GM23248 (cell line): ENCODE data around the gene PDE4B. TPM values are rescaled to one million over a fixed set of nuclear protein-coding genes. Genes with fewer than 3 reads are reported as not detected.

Experiments
- DNase-seq: peaks from one replicate; pipeline ENCODE4 v3.0.0-alpha.2; 2015
- H2AFZ ChIP-seq: fragments of 200-600 bp; sonication (generic); 2 replicates; pipeline ENCODE4 v1.6.1; 2016; ENCODE audit warnings: antibody characterized with exemption
- H3F3A ChIP-seq: fragments of 200-600 bp; sonication (generic); 2 replicates; pipeline ENCODE4 v1.6.1; 2016; ENCODE audit warnings: mild to moderate bottlenecking, antibody characterized with exemption, mixed run types; ENCODE audit not compliant: insufficient read depth
- H3K27ac ChIP-seq: fragments of 200-600 bp; sonication (generic); 2 replicates; pipeline ENCODE4 v1.5.1; 2016; ENCODE audit warnings: mild to moderate bottlenecking
- H3K27me3 ChIP-seq: fragments of 200-600 bp; sonication (generic); replicated peaks from 2 replicates; pipeline ENCODE4 v1.6.1; 2016; ENCODE audit warnings: mild to moderate bottlenecking; ENCODE audit not compliant: insufficient read depth
- H3K36me3 ChIP-seq: fragments of 200-600 bp; sonication (generic); 2 replicates; pipeline ENCODE4 v1.6.1; 2016; ENCODE audit warnings: low read depth, mild to moderate bottlenecking
- H3K4me1 ChIP-seq: fragments of 200-600 bp; sonication (generic); 2 replicates; pipeline ENCODE4 v1.6.1; 2016; ENCODE audit warnings: mild to moderate bottlenecking; ENCODE audit not compliant: insufficient read depth
- H3K4me2 ChIP-seq: fragments of 200-600 bp; sonication (generic); one replicate; pipeline ENCODE4 v1.6.1; 2016; ENCODE audit warnings: mild to moderate bottlenecking; ENCODE audit not compliant: unreplicated experiment
- H3K4me3 ChIP-seq: fragments of 200-600 bp; sonication (generic); 2 replicates; pipeline ENCODE4 v1.5.1; 2016; ENCODE audit warnings: mild to moderate bottlenecking
- H3K79me2 ChIP-seq: fragments of 200-600 bp; sonication (generic); 2 replicates; pipeline ENCODE4 v1.6.1; 2016; ENCODE audit warnings: mild to moderate bottlenecking; ENCODE audit not compliant: insufficient read depth
- H3K9ac ChIP-seq: fragments of 200-600 bp; sonication (generic); 2 replicates; pipeline ENCODE4 v1.6.1; 2016; ENCODE audit warnings: mild to moderate bottlenecking
- H3K9me2 ChIP-seq: fragments of 200-600 bp; sonication (generic); 2 replicates; pipeline ENCODE4 v1.6.1; 2016; ENCODE audit warnings: mixed run types, mild to moderate bottlenecking, moderate library complexity; ENCODE audit not compliant: insufficient read depth
- H3K9me3 ChIP-seq: fragments of 200-600 bp; sonication (generic); one replicate; pipeline ENCODE4 v1.6.1; 2017; ENCODE audit warnings: low read depth
- H4K20me1 ChIP-seq: fragments of 200-600 bp; sonication (generic); 2 replicates; pipeline ENCODE4 v1.6.0; 2016; ENCODE audit not compliant: insufficient read depth
- EZH2 ChIP-seq: fragments of 200-600 bp; sonication (generic); IDR thresholded peaks from 2 replicates; pipeline ENCODE4 v1.6.1; 2018; ENCODE audit warnings: antibody characterized with exemption, mild to moderate bottlenecking; ENCODE audit not compliant: insufficient read depth, poor library complexity, severe bottlenecking
- EZH2phosphoT487 ChIP-seq: fragments of 200-600 bp; sonication (generic); IDR thresholded peaks from 2 replicates; pipeline ENCODE4 v1.6.1; 2018; ENCODE audit warnings: antibody characterized with exemption, moderate library complexity, mild to moderate bottlenecking, low read depth; ENCODE audit not compliant: insufficient read depth
- WGBS, 2 experiments: methylation state at CpG; one replicate each; pipeline ENCODE4 v1.1.6; 2015 to 2017; ENCODE audit warnings: low lambda C conversion rate in 2 of 2, low coverage in 1 of 2; ENCODE audit errors: missing lambda C conversion rate in 2 of 2; 5-methylcytosine and 5-hydroxymethylcytosine counted together
- in situ Hi-C: fragments of 300-500 bp; cut with MboI; formaldehyde crosslinking; loops from 2 replicates; pipeline ENCODE4 v1.15.0; 2020
- polyA plus RNA-seq: library from polyadenylated mRNA; unstranded; fragments of >200 nt; fragmentation: Nextera tagmentation; extraction: Ambion mirVana; gene quantifications from 2 replicates; pipeline ENCODE4 v1.2.1, GENCODE V29; 2016
- total RNA-seq: library from RNA; depleted of rRNA; stranded (reverse); fragments of >200 nt; shearing (Covaris generic); gene quantifications from 2 replicates; pipeline ENCODE4 v1.2.3, GENCODE V29; 2014

Gene PDE4B
- total and polyA plus RNA-seq, 2 experiments from 2014 or later: 19.9 to 36.2 TPM

DNA sequence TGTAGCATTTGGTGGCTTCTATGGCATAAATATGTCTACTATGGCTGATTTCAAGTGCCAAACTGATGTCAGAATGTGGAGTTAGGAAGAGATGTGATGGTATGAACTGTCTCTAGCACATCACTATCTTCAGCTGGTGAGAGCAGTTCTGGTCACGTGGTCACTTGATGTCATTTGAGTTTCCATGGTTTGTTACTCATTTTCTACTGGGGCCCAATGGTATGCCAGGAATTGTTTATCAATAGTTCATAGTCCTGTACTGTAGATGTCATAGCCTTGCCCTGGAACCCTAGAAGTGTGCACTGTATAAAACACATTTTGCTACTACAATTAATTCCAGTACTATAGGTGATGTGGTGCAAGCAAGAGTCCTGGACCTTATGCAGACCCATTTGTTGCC, 153.7 kb downstream of the PDE4B start:
- no peaks in the 10 kb centered on the region for H3K27me3 ChIP-seq
- H3K36me3 ChIP-seq: no peaks in the 10 kb centered on the region
- no peaks in the 10 kb centered on the region for H3K79me2 ChIP-seq
- no peak overlapping the region for H3K4me2 ChIP-seq
- no peaks in the 10 kb centered on the region for H4K20me1 ChIP-seq
- H3F3A ChIP-seq: peaks cover 4% of the 10 kb centered on the region; the same call in 1 of the 2 replicates
- DNase-seq: peak; percentile 1
- no peak for TF ChIP-seq EZH2phosphoT487
- TF ChIP-seq EZH2: no peak
- 14 to 33% methylated on average over 1 of the region's 1 CpG for WGBS, 2 experiments
- H3K9me3 ChIP-seq: no peaks in the 10 kb centered on the region
- no peak overlapping the region for H3K9ac ChIP-seq
- peaks cover 13% of the 10 kb centered on the region for H3K4me1 ChIP-seq
- H3K9me2 ChIP-seq: no peaks in the 10 kb centered on the region
- no peak overlapping the region for H3K4me3 ChIP-seq
- H3K27ac ChIP-seq: no peak overlapping the region
- in situ Hi-C loops: loop anchor here (10.0 to 25.0 kb wide), 2 partner anchors 232 to 709 kb away; no protein-coding TSS in a partner anchor
- no peak overlapping the region for H2AFZ ChIP-seq

DNA sequence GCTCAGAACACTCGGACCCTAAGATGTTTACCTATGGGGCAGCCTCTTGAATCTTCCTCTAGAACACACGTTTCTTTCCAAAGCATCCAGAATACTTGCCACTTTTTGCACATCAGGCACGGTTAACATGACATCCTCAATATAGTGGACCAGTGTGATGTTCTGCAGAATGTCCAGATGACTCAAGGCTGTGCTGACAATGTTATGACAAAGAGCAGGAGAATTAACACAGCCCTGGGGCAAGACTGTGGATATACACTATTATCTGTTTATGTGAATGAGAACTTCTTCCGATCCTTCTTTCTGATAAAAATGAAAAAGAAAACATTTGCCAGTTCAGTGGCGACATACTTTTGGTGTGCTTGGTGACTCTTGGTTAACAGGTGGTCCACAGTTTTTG, 154.3 kb downstream of the PDE4B start:
- 66% methylated on average over 5 of the region's 5 CpGs for WGBS, 2 experiments
- no peaks in the 10 kb centered on the region for H3K36me3 ChIP-seq
- DNase-seq: peak; percentile 66

GRCh38 chr1:65948609-65949229, 156.0 kb downstream of the PDE4B start:
- Histone ChIP-seq H3K27ac (no peak overlapping the region), H3K9ac (no peak overlapping the region), H2AFZ (no peak overlapping the region), H3K79me2 (no peaks in the 10 kb centered on the region), H3K27me3 (no peaks in the 10 kb centered on the region), H3K9me2 (no peaks in the 10 kb centered on the region), H3K9me3 (no peaks in the 10 kb centered on the region), H4K20me1 (no peaks in the 10 kb centered on the region), H3K36me3 (no peaks in the 10 kb centered on the region), H3K4me3 (no peak overlapping the region), H3K4me1 (peaks cover 26% of the 10 kb centered on the region), H3F3A (peaks cover 4% of the 10 kb centered on the region; the same call in 1 of the 2 replicates), H3K4me2 (no peak overlapping the region)
- 58 to 59% methylated on average over 7 of the region's 7 CpGs for WGBS, 2 experiments
- in situ Hi-C loops: loop anchor here (10.0 to 25.0 kb wide), 2 partner anchors 234 to 711 kb away; no protein-coding TSS in a partner anchor
- TF ChIP-seq EZH2phosphoT487 (no peak), EZH2 (no peak)
- DNase-seq: peak; percentile 79

More for the DNA sequence above, 154.3 kb downstream of the PDE4B start:
- Histone ChIP-seq H3K9me3 (no peaks in the 10 kb centered on the region), H2AFZ (no peak overlapping the region), H3K4me2 (peak overlapping the region; percentile 64), H4K20me1 (no peaks in the 10 kb centered on the region), H3K27ac (no peak overlapping the region), H3K4me1 (peaks cover 13% of the 10 kb centered on the region), H3K4me3 (no peak overlapping the region), H3F3A (peaks cover 4% of the 10 kb centered on the region; the same call in 1 of the 2 replicates), H3K27me3 (no peaks in the 10 kb centered on the region), H3K79me2 (no peaks in the 10 kb centered on the region), H3K9ac (no peak overlapping the region), H3K9me2 (no peaks in the 10 kb centered on the region)
- in situ Hi-C loops: loop anchor here (10.0 to 25.0 kb wide), 2 partner anchors 232 to 710 kb away; no protein-coding TSS in a partner anchor
- no peak for TF ChIP-seq EZH2phosphoT487
- no peak for TF ChIP-seq EZH2

DNA sequence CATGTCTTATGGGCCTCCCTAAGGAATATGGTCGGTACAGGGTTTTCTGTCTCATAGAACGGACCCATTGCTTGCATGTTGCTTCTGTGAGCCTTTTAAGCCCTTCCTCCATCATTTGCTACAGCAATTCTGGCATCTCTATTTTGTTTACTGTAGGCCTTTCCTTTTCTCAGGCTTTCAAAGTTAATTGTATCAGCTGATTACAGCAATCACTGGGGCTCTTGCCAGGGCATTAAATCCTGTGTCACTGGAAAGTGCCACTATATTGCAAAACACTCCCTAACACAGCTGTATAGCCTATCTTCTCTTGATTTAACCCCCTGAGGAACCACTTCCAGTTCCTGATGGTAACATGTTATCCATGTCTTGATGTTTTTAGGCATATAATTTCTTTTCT, 156.5 kb downstream of the PDE4B start:
- Histone ChIP-seq H3K9me3 (no peaks in the 10 kb centered on the region), H3K9me2 (no peaks in the 10 kb centered on the region), H2AFZ (no peak overlapping the region), H4K20me1 (no peaks in the 10 kb centered on the region), H3K79me2 (no peaks in the 10 kb centered on the region), H3K4me2 (no peak overlapping the region), H3K4me1 (peaks cover 26% of the 10 kb centered on the region), H3K27ac (no peak overlapping the region), H3K27me3 (no peaks in the 10 kb centered on the region), H3F3A (peaks cover 4% of the 10 kb centered on the region; the same call in 1 of the 2 replicates), H3K36me3 (no peaks in the 10 kb centered on the region), H3K4me3 (no peak overlapping the region), H3K9ac (no peak overlapping the region)
- in situ Hi-C loops: loop anchor here (10.0 to 25.0 kb wide), 2 partner anchors 234 to 712 kb away; no protein-coding TSS in a partner anchor
- 60 to 70% methylated on average over 2 of the region's 2 CpGs for WGBS, 2 experiments
- peak; percentile 20 for DNase-seq
- TF ChIP-seq EZH2phosphoT487 (no peak), EZH2 (no peak)
